ENCODE measurements around the gene LRG1.

LRG1 gene

DNA sequence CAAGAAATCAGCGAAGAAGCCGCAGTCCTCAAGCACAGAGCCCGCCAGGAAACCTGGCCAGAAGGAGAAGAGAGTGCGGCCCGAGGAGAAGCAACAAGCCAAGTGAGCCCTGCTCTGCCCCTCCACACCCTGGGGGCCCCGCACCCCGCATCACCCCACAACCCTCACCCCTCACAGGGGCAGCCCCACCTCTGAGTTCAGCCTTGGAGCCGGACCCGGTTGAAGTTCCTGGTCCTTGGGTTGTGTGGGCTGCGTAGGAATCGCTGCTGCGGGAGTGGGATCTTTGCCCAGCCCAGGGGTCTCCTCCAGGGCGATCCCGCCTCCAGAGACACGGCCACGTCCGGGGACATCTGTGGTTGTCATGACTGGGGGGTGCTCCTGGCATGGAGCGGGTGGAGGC is 43.5 kb downstream of the LRG1 start:
- no peak for DNase-seq (ENCODE audit: low read depth, low spot score)

DNA sequence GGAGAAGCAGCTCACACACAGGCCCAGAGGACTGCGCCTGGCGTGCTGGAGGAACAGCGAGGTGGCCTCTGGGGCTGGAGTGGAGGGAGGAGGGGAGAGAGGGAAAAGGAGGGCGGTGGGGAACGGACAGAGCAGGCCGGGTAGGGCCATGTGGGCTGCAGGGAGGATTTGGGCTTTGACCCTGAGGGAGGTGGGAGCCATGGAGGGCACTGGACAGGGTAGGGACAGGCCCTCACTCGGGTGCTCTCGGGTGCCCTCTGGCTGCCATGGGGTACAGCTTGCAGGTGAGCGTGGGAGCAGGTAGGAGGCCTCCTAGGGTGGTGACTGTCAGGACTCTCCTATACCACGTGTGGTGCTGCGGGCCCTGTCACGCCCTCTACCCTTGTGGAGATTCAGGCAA is 44.4 kb downstream of the LRG1 start:
- no peak for DNase-seq (ENCODE audit: low read depth, low spot score)

- DNase-seq (ENCODE audit: low read depth, low spot score): no peak
These were observed 45.2 kb downstream of the LRG1 start for GRCh38 chr19:4494691-4495064.

DNA sequence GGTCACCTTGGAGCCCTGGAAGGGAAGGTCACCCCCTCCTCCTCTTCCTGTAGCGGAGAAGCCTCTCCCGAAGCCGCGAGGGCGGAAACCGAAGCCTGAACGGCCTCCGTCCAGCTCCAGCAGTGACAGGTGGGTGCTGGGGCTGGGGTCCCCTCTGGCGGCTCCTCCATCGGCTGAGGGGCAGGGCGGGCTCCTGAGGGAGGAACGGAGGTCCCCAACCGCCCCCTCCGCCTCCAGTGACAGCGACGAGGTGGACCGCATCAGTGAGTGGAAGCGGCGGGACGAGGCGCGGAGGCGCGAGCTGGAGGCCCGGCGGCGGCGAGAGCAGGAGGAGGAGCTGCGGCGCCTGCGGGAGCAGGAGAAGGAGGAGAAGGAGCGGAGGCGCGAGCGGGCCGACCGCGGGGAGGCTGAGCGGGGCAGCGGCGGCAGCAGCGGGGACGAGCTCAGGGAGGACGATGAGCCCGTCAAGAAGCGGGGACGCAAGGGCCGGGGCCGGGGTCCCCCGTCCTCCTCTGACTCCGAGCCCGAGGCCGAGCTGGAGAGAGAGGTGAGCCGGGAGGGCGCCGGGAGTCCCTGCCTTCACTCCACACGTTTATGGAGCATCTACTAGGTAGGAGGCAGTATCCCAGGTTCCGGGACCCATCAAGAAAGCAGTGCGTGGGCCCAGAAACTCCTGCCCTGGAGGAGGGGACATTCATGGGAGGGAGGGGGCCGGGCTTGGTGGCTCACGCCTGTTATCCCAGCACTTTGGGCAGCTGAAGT is 45.7 kb downstream of the LRG1 start:
- no peak for DNase-seq (ENCODE audit: low read depth, low spot score)

- DNase-seq (ENCODE audit: low read depth, low spot score): no peak
These were observed 46.5 kb downstream of the LRG1 start for GRCh38 chr19:4493104-4493928.

DNA sequence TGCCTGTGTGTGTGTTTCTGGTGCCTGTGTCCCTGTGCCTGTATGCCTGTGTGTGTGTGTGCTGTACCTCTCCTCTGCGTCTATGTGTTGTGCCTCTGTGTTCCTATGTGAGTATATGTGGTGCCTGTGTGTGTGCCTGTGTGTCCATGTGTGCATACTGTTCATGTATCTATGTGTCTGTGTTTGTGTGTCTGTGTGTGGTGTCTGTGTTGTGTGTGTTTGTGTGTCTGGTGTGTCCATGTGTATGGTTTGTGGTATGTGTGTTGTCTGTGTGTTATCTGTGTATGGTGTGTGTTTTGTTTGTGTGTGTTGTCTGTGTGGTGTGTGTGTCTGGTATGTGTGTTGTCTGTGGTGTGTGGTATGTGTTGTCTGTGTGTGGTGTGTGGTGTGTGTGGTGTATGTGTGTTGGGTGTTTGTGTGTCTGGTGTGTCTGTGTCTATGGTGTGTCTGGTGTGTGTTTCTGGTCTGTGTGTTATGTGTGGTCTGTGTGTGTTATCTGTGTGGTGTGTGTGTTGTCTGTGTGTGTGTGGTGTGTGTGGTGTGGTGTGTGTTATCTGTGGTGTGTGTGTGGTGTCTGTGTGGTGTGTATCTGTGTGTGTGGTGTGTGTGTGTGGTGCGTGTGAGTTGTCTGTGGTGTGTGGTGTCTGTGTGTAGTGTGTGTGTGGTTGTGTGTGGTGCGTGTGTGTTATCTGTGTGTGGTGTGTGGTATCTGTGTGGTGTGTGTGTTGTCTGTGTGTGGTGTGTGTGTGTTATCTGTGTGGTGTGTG is 47.3 kb downstream of the LRG1 start:
- no peak for DNase-seq (ENCODE audit: low read depth, low spot score)

DNA sequence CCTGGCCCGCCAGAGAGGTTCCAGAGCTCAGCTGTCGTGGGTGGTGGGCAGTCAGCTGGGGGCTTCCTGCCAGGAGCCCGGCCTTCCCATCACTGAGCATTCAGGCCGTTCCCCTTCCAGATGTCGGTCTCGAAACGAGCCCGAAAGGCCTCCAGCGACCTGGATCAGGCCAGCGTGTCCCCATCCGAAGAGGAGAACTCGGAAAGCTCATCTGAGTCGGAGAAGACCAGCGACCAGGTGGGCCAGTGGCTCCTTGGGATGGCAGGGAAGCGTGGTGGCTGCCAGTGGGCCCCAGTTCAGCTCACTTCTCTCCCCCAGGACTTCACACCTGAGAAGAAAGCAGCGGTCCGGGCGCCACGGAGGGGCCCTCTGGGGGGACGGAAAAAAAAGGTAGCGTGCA is 48.4 kb downstream of the LRG1 start:
- no peak for DNase-seq (ENCODE audit: low read depth, low spot score)

GRCh38 chr19:4488496-4488895 is 51.3 kb downstream of the LRG1 start:
- no peak for DNase-seq (ENCODE audit: low read depth, low spot score)

DNA sequence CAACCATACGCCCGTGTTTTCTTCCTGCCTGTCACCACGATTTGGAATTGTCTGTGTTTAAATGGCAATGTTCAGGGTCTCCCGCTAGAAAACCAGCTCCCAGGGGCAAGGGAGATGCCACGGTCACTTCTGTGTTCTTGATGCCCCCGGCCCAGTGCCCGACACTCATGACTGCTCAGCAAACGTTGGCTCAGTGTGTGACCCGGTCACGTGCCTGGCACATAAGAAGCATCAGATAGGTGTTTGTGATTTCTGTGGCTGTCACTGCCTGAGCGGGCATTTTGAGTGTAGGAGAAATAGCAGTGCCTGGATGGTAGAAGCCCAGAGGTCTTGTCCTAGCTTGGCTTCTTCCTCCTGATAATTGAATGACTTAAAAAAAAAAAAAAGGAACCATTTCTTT is 52.3 kb downstream of the LRG1 start:
- no peak for DNase-seq (ENCODE audit: low read depth, low spot score)

Measured in activated CD4-positive, CD25-positive, alpha-beta regulatory T cell treated with anti-CD3 and anti-CD28 coated beads, Interleukin-2, amount 50 U/mL, for 16 hours (primary cell).